NOMO-1 treated with dmso at 0.1 percent for 144 hours (cell line): ENCODE results near the gene PIGQ.
A peak's percentile ranks its signal among the peaks of the same experiment; 100 is the strongest.

Experiments
- DNase-seq: peaks from one replicate; lab custom pipeline; 2025; ENCODE audit not compliant: unreplicated experiment; lab: John Stamatoyannopoulos, UW

Gene PIGQ

GRCh38 chr16:533391-534123, 36.2 kb upstream of the PIGQ start:
- DNase-seq: no peak

GRCh38 chr16:534135-534534, 35.6 kb upstream of the PIGQ start:
- no peak for DNase-seq

- DNase-seq: no peak
Observed at GRCh38 chr16:534856-535445, 34.8 kb upstream of the PIGQ start.

GRCh38 chr16:535446-536405, 34.0 kb upstream of the PIGQ start:
- DNase-seq: peak; percentile 2

DNA sequence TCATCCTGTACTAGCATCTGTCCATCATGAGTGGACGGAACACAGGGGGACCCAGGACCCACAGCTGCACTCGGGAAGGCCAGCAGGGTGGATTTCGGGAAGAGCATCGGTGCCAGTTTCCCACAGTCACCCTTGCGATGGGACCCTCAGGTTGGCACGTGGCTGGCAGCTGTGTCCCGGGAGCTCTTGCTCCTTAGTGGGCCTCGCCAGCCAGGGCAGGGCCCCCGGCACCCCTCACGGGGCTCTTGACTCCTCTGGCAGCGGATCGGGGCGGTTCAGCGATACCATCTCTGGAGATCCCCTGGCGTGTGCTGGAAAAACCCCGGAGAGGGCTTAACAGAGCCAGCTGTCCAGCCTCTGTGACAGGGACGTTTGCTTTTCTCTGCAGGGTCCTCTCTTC, 33.0 kb upstream of the PIGQ start:
- no peak for DNase-seq

DNA sequence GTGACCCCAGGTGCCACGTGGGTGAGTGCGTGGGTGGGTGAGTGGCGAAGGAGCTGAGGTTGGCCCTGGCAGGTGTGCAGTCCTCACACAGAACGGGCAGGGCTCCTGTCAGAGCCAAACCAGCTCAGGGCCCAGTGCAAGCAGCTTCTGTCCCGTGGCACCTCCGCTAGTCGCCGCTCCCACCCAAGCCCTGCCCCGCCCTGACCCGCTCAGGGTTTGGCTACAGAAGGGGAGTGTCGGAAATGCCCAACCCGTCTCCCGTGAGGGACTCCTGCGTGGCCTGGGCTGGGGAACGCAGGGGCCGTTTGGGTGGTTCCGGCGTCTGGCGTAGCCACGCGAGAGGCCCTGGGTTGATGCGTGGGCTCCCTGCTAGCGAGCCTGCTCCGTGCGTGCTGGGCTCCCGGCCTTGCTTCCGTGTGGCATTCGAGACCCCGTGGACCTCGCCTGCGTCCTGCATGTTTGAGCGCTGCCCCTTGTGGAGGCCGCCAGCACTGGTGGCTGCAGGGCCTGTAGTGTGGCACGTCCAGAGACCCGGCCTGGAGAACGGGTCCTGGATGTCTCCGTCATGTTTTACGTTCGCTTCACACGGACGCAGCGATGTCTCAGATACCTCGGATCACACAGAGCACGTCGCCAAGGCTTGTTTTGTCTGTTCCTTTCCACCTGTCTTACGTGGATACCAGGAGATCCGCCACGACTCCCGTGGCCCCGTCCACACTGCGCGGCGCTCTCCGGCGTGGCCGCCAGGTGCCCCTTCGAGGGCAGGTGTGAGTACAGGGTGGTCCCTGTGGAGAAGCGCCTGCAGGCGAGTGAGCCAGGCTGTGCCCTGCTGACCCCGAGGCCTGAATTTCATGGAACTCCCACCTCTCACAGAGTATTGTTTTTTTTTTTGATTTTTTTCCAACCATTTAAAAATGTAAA, 32.1 kb upstream of the PIGQ start:
- no peak for DNase-seq

GRCh38 chr16:539901-540530, 29.8 kb upstream of the PIGQ start:
- no peak for DNase-seq

DNA sequence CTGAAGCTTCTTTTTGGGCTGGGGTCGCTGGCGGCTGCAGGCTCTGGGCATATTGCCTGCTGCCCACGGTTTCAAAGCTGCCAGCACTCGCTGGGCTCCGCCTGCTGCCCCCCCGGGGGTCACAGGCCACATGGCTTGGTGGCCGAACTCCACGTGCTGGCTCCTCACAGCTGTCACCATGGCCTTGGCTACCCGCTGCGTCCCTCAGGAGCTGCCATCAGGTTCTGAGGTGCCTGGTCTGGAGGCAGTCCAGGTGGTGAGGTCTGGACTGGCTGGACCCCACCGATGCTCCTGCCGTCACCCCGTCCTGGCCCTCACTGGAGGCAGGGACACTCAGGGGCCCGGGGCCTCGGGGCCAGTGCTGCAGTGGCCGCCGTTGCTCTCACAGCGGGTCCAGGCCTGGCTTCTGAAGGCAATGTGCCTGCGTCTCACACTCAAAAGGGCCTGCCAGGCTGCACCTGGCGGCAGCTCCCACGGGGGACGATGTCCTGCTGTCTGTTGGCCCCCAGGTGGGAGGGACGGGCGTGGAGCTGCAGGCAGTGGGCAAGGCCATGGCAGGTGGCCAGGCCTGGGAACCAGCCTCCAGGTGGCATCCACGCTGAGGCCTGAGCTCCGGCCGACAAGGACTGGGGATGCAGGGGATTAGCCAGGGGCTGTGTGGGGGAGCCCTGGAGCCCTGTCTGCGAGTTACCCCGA, 29.0 kb upstream of the PIGQ start:
- no peak for DNase-seq

- no peak for DNase-seq
Observed at GRCh38 chr16:543301-544164, 26.2 kb upstream of the PIGQ start.

- no peak for DNase-seq
Observed at GRCh38 chr16:544517-544916, 25.3 kb upstream of the PIGQ start.

DNA sequence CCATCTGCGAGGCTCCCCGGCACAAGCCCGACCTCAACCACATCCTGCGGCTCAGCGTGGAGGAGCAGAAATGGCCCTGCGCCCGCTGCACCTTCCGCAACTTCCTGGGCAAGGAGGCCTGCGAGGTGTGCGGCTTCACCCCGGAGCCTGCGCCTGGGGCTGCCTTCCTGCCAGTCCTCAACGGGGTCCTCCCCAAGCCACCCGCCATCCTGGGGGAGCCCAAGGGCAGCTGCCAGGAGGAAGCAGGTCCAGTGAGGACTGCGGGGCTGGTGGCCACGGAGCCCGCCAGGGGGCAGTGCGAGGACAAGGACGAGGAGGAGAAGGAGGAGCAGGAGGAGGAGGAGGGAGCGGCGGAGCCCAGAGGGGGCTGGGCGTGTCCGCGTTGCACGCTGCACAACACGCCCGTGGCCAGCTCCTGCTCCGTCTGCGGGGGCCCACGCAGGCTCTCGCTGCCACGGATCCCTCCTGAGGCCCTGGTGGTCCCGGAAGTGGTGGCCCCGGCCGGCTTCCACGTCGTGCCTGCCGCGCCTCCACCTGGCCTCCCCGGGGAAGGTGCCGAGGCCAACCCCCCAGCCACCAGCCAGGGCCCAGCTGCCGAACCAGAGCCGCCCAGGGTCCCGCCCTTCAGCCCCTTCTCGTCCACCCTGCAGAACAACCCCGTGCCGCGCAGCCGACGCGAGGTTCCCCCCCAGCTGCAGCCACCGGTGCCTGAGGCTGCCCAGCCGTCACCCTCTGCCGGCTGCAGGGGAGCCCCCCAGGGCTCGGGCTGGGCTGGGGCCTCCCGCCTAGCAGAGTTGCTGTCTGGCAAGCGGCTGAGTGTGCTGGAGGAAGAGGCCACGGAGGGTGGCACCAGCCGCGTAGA, 22.6 kb upstream of the PIGQ start:
- DNase-seq: peak; percentile 77

DNA sequence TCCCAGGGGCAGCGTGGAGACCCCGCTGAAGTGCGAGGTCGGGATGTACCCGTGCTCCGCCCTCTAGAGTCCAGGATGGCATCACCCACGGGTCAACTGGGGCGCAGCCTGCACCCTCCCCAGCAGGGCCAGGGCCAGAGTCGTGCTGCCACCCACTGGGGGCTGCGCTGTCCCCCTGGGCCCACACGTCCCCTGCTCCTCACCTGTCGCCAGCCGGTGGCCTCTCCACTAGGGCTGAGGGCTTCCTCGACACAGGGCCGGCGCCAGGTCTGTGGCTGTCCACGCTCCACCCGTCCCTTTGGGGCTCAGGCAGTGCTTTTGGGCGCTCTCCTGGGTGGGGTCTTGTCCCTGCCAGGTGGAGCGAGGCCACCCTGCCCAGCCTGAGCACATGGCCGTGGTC, 21.2 kb upstream of the PIGQ start:
- no peak for DNase-seq

DNA sequence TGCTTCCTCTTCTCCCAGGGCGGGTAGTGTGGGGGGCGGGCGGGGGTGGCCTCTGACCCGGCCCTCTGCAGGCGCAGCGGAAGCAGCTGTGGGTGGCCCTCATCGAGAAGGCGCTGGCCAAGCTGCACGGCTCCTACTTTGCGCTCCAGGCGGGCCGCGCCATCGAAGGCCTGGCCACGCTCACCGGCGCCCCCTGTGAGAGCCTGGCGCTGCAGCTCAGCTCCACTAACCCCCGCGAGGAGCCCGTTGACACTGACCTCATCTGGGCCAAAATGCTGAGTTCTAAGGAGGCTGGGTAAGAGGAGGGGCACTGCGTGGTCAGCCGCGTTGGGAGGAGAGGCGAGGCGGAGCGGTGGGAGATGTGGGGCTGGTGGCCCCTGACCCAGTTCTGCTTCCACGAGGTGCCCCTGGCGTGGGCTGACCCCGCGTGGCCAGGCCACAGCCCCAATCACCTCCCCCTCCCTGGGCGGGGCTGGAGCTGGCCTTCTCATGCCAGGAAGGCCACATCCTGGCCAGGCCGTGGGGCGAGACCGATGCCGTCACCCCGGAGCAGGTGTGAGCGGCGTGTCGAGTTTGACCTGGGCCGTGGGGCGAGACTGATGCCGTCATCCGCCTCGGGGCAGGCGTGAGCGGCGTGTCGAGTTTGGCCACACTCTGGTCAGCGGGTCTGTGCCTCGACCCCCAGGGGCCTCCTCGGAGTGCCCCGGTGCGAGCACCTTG, 20.1 kb upstream of the PIGQ start:
- no peak for DNase-seq

DNA sequence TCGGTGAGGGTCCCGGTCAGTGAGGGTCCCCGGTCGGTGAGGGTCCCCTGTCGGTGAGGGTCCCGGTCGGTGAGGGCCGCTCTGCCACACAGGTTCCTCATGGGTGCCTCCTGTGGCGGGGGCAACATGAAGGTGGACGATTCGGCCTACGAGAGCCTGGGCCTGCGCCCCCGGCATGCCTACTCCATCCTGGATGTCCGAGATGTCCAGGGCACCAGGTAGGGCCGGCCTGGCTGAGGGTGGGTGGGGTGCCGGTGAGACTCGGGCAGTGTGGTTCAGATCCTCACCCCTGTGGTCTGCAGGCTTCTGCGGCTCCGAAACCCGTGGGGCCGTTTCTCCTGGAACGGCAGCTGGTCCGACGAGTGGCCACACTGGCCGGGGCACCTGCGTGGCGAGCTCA, 18.6 kb upstream of the PIGQ start:
- no peak for DNase-seq

GRCh38 chr16:552171-552570, 17.6 kb upstream of the PIGQ start:
- no peak for DNase-seq

- DNase-seq: no peak
Observed at GRCh38 chr16:553601-554296, 16.0 kb upstream of the PIGQ start.

DNA sequence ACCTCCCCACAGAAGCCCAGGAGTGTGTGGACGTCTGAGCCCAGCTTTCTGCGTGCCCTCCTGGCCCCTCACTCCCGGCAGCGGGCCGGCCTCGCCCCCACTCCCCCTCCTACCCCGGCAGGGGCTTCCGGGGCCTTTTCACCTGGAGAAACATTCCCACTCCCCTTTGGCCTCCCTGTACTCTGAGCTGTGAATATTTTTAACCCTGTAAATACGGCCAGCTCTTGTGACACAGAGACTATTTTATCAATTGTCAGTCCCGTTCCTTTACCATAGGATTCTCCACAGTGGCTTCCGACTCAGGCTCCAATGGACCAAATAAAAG, 15.5 kb upstream of the PIGQ start:
- DNase-seq: no peak
